ENCODE results near the gene SPINK14.
A peak's percentile ranks its signal among the peaks of the same experiment; 100 is the strongest.

SPINK14 gene

DNA sequence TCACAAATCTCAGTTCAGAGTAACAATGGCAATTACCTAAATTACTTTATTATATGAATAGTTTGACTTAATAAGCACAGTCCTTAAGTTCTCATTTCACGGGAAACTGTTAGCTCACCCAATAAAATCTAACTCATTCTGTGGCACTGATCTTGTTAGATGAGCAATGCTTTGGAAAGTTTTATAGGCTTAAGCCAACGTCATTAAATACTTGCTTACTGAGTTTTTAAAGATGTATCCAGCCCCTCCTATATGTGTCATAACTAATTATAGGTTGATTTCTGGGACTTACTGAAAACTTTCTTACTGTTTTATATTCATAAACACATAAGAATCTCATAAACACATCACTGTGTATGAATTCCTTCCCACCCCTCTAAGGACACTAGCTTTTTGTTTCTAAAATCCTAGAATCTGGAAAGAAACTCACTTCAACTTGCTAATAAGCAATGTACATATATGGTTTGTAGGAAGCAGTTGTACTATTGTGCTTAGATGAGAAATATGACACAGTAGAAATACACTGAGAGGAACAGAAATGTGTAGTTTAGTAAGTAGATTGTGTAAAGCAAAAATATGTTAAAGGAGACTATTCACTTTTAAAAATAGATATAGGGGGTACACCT, 55.9 kb downstream of the SPINK14 start:
- peak; percentile 63 for DNase-seq (ENCODE audit: low read depth)

More for the DNA sequence above, 55.9 kb downstream of the SPINK14 start:
- TF ChIP-seq, protein P1, sequence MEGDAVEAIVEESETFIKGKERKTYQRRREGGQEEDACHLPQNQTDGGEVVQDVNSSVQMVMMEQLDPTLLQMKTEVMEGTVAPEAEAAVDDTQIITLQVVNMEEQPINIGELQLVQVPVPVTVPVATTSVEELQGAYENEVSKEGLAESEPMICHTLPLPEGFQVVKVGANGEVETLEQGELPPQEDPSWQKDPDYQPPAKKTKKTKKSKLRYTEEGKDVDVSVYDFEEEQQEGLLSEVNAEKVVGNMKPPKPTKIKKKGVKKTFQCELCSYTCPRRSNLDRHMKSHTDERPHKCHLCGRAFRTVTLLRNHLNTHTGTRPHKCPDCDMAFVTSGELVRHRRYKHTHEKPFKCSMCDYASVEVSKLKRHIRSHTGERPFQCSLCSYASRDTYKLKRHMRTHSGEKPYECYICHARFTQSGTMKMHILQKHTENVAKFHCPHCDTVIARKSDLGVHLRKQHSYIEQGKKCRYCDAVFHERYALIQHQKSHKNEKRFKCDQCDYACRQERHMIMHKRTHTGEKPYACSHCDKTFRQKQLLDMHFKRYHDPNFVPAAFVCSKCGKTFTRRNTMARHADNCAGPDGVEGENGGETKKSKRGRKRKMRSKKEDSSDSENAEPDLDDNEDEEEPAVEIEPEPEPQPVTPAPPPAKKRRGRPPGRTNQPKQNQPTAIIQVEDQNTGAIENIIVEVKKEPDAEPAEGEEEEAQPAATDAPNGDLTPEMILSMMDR (IDR thresholded peaks at IDR 0.05; ENCODE audit: insufficient read depth, low read depth, low read length, missing control alignments), result no peak
- H3K4me3 ChIP-seq (ENCODE audit: low read length), result no peak overlapping the region
